ENCODE results near the gene RAB3IL1.

RAB3IL1 gene

DNA sequence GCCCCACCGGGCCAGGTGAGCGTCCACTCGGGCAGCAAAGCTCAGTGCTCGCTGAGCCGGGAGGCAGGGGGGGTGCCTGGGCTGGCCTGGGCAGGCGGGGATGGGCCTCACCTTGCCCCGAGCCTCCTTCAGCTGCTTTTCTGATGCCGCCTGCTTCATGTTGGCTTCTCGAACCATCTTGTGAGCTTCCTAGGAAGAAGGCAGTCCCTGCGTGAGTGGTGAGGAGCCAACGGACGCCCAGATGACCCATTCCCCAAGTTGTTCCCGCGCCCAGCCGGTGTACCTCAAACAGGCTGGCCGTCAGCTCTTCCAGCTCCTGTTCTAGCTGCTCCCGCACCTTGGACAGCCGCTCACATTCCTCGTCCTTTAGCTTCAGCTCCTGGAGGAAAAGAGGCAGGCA, 10.1 kb downstream of the RAB3IL1 start:
- Histone ChIP-seq H3K4me1 (ENCODE audit: control insufficient read depth, low read depth, low read length) (peaks cover 11% of the 10 kb centered on the region), H3K4me3 (ENCODE audit: low read length) (no peak overlapping the region), H3K27me3 (ENCODE audit: control insufficient read depth, insufficient read depth, low read length) (no peaks in the 10 kb centered on the region), H3K9ac (ENCODE audit: low read length) (no peak overlapping the region), H3K27ac (ENCODE audit: low read length) (no peak overlapping the region), H3K9me3 (ENCODE audit: control insufficient read depth, low read depth, low read length) (no peaks in the 10 kb centered on the region), H3K36me3 (ENCODE audit: control insufficient read depth, low read depth, low read length) (no peaks in the 10 kb centered on the region)

DNA sequence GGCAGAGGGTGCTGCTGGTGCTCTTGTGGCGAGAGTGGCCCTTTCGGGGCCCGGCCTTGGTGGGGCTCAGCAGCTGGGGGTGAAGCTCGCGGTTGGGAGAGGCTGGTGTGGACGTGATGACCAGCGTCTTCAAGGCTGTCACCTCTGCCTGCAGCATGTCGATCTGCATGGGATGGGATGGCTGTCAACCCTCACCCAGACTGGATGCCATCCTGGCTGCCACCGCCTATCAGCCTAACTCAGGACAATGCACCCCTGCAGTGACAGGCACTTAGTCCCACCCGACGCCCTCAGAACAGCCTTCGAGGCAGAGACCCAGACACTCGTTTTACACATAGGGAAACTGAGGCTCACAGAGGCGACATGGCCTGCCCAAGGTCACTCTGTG, 10.8 kb downstream of the RAB3IL1 start:
- Histone ChIP-seq H3K27me3 (ENCODE audit: control insufficient read depth, insufficient read depth, low read length) (no peaks in the 10 kb centered on the region), H3K27ac (ENCODE audit: low read length) (no peak overlapping the region), H3K4me3 (ENCODE audit: low read length) (no peak overlapping the region), H3K4me1 (ENCODE audit: control insufficient read depth, low read depth, low read length) (peaks cover 11% of the 10 kb centered on the region), H3K9ac (ENCODE audit: low read length) (no peak overlapping the region), H3K9me3 (ENCODE audit: control insufficient read depth, low read depth, low read length) (no peaks in the 10 kb centered on the region), H3K36me3 (ENCODE audit: control insufficient read depth, low read depth, low read length) (no peaks in the 10 kb centered on the region)

DNA sequence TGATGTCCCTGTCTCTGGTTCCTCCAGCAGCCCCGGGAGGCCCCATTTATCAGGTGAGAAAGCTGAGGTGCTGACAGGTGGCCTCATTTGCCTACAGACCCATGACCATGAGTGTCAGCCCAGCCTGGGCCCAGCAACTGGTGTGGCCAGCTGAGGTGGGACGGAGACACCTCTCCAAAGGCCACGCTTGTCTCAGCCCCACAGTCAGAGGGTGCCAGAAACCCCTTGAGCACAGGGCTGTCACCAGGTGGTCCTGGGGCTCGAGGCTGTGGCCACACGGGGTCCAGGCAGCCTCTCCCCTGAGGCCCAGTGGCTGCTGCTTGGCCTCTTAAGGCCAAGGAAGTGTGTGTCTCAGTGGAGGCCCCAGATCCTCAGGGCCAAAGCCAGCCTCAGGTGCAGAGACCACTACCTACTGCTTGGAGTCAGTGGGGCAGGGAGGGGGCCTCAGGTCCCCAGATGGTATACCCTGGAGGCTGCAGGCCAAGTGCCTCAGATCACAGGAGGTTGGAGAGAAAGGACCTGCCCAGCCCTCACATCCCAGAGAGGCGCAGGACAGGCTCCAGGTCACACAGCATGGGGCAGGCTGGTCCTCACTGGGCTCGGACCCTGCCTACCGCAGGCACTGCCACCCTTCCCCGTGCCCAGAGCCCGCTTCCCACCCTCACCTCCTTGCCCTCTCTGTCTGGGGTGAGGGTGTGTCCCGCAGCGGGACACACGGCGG, 11.4 kb downstream of the RAB3IL1 start:
- H3K4me1 ChIP-seq (ENCODE audit: control insufficient read depth, low read depth, low read length) = peaks cover 11% of the 10 kb centered on the region

DNA sequence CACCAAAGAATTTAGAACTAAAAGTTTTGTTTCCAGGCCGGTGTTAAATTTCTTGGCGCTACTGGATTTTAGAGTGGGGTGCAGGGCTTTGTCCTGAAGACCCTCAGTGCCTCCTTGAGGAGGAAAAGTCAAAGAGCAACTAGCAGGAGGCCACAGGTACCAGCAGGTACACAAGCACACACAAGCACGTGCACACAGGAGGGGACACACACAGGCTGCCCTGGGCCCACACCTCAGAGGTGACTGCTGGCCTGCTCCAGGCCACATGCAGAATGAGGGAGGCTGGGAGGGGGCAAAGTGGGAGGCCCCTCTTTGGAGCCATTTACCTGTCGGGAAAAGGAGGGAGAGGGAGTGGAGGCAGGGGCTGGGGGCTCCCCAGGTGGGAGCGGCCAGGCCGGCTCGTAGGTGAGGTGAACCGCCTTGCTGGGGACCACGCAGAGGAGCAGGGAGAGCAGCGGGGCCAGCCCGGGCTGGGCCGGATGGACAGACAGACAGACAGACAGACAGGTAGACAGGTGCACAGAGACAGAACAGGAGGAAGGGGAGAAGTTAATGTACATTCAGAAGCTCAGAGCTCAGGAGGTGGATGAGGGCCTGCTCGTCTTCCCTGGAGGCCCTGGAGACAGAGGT, 12.2 kb downstream of the RAB3IL1 start:
- Histone ChIP-seq H3K9me3 (ENCODE audit: control insufficient read depth, low read depth, low read length) (no peaks in the 10 kb centered on the region), H3K36me3 (ENCODE audit: control insufficient read depth, low read depth, low read length) (no peaks in the 10 kb centered on the region), H3K27ac (ENCODE audit: low read length) (no peak overlapping the region), H3K4me3 (ENCODE audit: low read length) (peak overlapping the region; percentile 43), H3K4me1 (ENCODE audit: control insufficient read depth, low read depth, low read length) (peaks cover 11% of the 10 kb centered on the region), H3K9ac (ENCODE audit: low read length) (no peak overlapping the region), H3K27me3 (ENCODE audit: control insufficient read depth, insufficient read depth, low read length) (no peaks in the 10 kb centered on the region)

More for the DNA sequence above, 11.4 kb downstream of the RAB3IL1 start:
- Histone ChIP-seq H3K9ac (ENCODE audit: low read length) (no peak overlapping the region), H3K4me3 (ENCODE audit: low read length) (no peak overlapping the region), H3K9me3 (ENCODE audit: control insufficient read depth, low read depth, low read length) (no peaks in the 10 kb centered on the region), H3K27me3 (ENCODE audit: control insufficient read depth, insufficient read depth, low read length) (no peaks in the 10 kb centered on the region), H3K36me3 (ENCODE audit: control insufficient read depth, low read depth, low read length) (no peaks in the 10 kb centered on the region), H3K27ac (ENCODE audit: low read length) (no peak overlapping the region)

DNA sequence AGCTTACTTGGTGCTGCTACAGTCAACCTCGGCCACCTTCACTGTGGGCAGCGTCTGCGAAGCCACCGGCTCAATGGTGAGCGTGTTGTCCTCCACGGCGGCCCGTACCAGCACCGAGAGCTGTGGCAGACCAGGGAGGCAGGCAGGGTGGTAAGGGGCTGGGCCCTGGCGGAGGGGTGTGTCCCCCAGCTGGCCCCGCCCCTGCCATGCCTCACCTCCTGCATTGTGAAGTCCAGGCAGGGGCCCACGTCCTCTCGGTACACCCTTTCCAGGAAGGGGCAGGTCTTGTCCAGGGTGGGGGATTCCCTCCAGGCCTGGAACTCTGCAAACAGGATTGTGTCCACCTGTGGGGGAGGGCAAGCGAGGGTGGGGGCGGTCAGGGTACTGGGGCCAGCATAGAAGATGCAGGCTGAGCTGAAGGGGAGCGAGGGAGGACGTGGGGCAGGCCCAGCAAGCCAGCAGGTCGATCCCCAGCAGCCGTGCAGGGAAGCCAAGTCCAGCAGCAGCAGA, 12.8 kb downstream of the RAB3IL1 start:
- H3K9ac ChIP-seq (ENCODE audit: low read length) = no peak overlapping the region
- no peaks in the 10 kb centered on the region for H3K36me3 ChIP-seq (ENCODE audit: control insufficient read depth, low read depth, low read length)
- no peak overlapping the region for H3K27ac ChIP-seq (ENCODE audit: low read length)
- peak overlapping the region; percentile 43 for H3K4me3 ChIP-seq (ENCODE audit: low read length)
- no peaks in the 10 kb centered on the region for H3K27me3 ChIP-seq (ENCODE audit: control insufficient read depth, insufficient read depth, low read length)
- H3K4me1 ChIP-seq (ENCODE audit: control insufficient read depth, low read depth, low read length) = peaks cover 11% of the 10 kb centered on the region
- H3K9me3 ChIP-seq (ENCODE audit: control insufficient read depth, low read depth, low read length) = no peaks in the 10 kb centered on the region

DNA sequence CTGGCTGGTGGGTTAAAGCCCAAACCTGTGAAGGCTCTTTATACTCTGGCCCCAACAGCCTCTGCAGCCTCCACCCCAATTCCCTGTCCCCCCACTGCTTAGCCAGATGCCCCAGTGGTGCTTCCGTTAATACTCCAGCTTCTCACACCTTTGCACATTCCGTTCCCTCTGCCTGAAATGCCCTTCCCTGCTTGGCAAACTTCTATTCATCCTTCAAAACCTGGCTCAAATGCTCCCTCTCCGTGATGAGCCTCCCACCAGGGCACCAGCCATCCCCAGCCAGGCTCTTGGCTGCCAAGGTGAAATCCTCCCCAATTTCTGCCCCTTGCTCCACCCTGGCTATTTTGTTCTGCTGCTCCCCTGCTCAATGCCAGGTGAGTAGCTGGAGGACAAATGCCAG, 13.5 kb downstream of the RAB3IL1 start:
- H3K27me3 ChIP-seq (ENCODE audit: control insufficient read depth, insufficient read depth, low read length) = no peaks in the 10 kb centered on the region
- no peak overlapping the region for H3K9ac ChIP-seq (ENCODE audit: low read length)
- peak overlapping the region; percentile 43 for H3K4me3 ChIP-seq (ENCODE audit: low read length)
- H3K36me3 ChIP-seq (ENCODE audit: control insufficient read depth, low read depth, low read length) = no peaks in the 10 kb centered on the region
- no peaks in the 10 kb centered on the region for H3K9me3 ChIP-seq (ENCODE audit: control insufficient read depth, low read depth, low read length)
- H3K27ac ChIP-seq (ENCODE audit: low read length) = no peak overlapping the region
- peaks cover 10% of the 10 kb centered on the region for H3K4me1 ChIP-seq (ENCODE audit: control insufficient read depth, low read depth, low read length)

DNA sequence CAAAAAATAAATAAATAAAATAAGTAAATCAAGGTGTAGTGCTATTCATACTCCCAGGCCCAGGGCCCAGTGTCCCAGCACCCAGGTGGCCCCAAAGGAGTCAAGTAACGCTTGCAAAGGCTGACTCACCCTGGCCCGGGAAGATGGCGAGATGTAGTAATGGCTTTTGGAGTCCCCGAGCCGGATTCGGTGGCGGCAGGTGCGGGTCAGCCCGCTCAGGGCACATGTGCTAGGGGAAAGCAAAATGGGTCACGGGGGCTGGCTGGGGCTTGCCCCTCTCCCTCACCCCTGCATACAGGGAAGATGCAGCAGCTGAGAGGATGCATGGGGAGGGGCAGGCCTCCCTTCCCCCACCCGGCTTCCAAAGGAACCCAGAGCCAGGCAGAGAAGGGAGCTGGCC, 15.1 kb downstream of the RAB3IL1 start:
- Histone ChIP-seq H3K4me1 (ENCODE audit: control insufficient read depth, low read depth, low read length) (peaks cover 4% of the 10 kb centered on the region), H3K27me3 (ENCODE audit: control insufficient read depth, insufficient read depth, low read length) (no peaks in the 10 kb centered on the region), H3K9ac (ENCODE audit: low read length) (no peak overlapping the region), H3K36me3 (ENCODE audit: control insufficient read depth, low read depth, low read length) (no peaks in the 10 kb centered on the region), H3K4me3 (ENCODE audit: low read length) (no peak overlapping the region), H3K27ac (ENCODE audit: low read length) (no peak overlapping the region), H3K9me3 (ENCODE audit: control insufficient read depth, low read depth, low read length) (no peaks in the 10 kb centered on the region)

DNA sequence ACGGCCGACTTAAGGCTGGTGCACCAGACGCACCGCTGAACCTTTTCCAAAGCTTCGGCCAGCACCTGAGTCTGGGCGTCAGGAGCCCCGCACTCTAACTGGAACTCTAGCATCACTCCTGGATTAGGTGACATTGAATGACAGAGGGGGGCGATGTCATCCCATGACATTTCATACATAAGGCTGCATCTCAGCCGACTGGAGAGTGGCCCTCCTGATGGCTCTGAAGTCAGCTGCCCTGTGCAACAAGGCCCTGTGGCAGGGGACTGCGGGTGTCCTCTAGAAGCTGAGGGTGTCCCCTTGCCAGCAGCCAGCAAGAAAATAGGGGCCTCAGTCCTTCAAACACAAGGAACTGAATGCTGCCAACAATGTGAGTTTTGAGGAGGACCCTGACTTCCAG, 16.0 kb downstream of the RAB3IL1 start:
- H3K9me3 ChIP-seq (ENCODE audit: control insufficient read depth, low read depth, low read length) = no peaks in the 10 kb centered on the region
- no peaks in the 10 kb centered on the region for H3K36me3 ChIP-seq (ENCODE audit: control insufficient read depth, low read depth, low read length)
- no peak overlapping the region for H3K4me3 ChIP-seq (ENCODE audit: low read length)
- H3K9ac ChIP-seq (ENCODE audit: low read length) = no peak overlapping the region
- no peaks in the 10 kb centered on the region for H3K27me3 ChIP-seq (ENCODE audit: control insufficient read depth, insufficient read depth, low read length)
- H3K27ac ChIP-seq (ENCODE audit: low read length) = no peak overlapping the region
- peaks cover 4% of the 10 kb centered on the region for H3K4me1 ChIP-seq (ENCODE audit: control insufficient read depth, low read depth, low read length)

DNA sequence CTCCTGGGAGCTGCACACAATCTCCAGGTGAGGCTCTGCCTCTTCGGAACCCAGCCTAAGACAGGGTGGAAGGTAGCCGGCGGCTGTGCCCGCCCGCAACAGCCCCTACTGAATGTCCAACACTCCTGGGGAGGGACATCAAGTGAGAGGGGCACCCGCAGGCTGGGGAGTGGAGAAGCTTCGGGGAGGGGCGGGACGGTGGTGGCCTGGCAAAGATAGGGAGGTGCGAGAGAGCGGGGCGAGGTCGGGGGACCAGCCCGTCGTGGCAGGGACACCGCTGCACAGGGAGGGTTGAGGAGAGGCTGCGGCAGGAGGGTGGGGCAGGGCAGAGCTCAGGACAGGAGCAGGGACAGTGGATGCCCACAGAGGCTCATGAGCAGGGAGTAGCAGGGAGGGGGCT, 17.1 kb downstream of the RAB3IL1 start:
- no peak overlapping the region for H3K9ac ChIP-seq (ENCODE audit: low read length)
- H3K27me3 ChIP-seq (ENCODE audit: control insufficient read depth, insufficient read depth, low read length) = no peaks in the 10 kb centered on the region
- no peaks in the 10 kb centered on the region for H3K36me3 ChIP-seq (ENCODE audit: control insufficient read depth, low read depth, low read length)
- H3K4me3 ChIP-seq (ENCODE audit: low read length) = no peak overlapping the region
- peaks cover 4% of the 10 kb centered on the region for H3K4me1 ChIP-seq (ENCODE audit: control insufficient read depth, low read depth, low read length)
- H3K9me3 ChIP-seq (ENCODE audit: control insufficient read depth, low read depth, low read length) = no peaks in the 10 kb centered on the region
- H3K27ac ChIP-seq (ENCODE audit: low read length) = no peak overlapping the region

DNA sequence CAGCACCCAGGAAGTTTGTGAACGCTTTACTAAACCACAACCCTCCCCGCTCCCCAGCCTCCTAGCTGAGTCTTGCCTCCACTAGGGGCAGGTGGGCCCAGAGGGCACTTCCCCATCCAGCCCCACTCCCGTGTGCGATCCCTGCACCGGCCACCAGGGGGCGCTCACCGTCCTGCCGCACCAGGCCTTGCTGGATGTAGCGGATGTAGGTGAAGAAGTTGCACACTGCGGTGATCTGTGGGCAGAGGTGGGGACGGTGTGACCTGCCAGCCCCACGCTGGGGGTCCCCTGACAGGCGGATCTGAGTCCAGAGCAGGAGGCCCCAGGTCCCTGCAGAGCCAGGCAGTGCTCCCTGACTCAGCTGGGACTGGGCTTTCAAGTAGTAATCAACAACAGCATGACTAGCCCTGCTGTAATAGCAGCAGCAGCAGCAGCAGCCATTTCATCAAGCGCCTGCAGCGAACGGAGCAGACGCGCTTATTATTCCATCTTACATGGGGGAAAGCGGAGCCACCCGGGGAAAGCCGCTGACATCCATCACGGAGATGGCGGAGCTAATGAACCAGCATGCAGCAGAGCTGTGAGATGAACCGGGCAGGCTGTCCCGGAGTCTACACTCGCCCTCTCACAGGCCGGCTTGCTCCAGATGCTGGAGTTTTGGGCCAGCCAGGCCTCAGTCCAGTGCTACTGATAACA, 18.1 kb downstream of the RAB3IL1 start:
- Histone ChIP-seq H3K27ac (ENCODE audit: low read length) (no peak overlapping the region), H3K4me3 (ENCODE audit: low read length) (no peak overlapping the region)

DNA sequence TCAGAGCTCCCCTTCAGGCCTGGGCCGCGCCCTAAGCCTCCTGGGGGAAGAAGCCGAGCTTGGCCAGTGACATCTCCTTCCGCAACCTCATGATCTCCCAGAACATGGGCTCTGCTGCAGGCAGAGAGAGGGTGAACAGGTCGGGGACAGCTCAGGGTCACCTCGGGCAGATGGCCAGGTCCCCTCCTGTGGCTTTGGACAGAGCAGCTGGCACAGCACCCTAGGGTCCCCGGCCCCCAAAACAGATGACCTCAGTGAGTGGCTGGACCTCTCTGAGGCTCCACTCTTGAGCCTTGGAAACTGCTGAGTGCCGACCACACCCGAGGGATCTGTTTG, 19.2 kb downstream of the RAB3IL1 start:
- no peak overlapping the region for H3K9ac ChIP-seq (ENCODE audit: low read length)
- no peaks in the 10 kb centered on the region for H3K4me1 ChIP-seq (ENCODE audit: control insufficient read depth, low read depth, low read length)
- no peaks in the 10 kb centered on the region for H3K27me3 ChIP-seq (ENCODE audit: control insufficient read depth, insufficient read depth, low read length)
- no peak overlapping the region for H3K27ac ChIP-seq (ENCODE audit: low read length)
- H3K36me3 ChIP-seq (ENCODE audit: control insufficient read depth, low read depth, low read length) = no peaks in the 10 kb centered on the region
- H3K4me3 ChIP-seq (ENCODE audit: low read length) = no peak overlapping the region
- H3K9me3 ChIP-seq (ENCODE audit: control insufficient read depth, low read depth, low read length) = no peaks in the 10 kb centered on the region

More for the DNA sequence above, 18.1 kb downstream of the RAB3IL1 start:
- Histone ChIP-seq H3K27me3 (ENCODE audit: control insufficient read depth, insufficient read depth, low read length) (no peaks in the 10 kb centered on the region), H3K9me3 (ENCODE audit: control insufficient read depth, low read depth, low read length) (no peaks in the 10 kb centered on the region), H3K4me1 (ENCODE audit: control insufficient read depth, low read depth, low read length) (no peaks in the 10 kb centered on the region), H3K36me3 (ENCODE audit: control insufficient read depth, low read depth, low read length) (no peaks in the 10 kb centered on the region), H3K9ac (ENCODE audit: low read length) (no peak overlapping the region)

Data from iPS-18a (cell line).